Measurements from ENCODE around the gene SLC35F1.

DNA sequence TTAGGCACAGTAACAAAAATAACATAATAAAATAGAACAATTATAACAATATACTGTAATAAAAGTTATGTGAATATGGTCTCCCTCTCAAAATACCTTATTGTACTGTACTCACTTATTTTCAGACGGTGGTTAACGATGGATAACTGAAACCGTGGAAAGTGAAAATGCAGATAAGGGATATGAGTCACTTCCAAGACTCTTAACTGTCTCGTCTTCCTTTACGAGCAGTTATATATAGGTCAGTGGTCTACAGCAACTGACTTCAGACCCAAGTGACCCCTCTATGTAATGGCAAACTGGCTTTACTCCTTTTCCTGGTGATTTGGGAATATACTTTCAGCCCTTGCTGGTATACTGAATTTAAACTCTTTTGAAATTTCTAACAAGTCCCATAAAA, 261.4 kb downstream of the SLC35F1 start:
- TF ChIP-seq OSR1 (CRISPR knock-in tag; IDR thresholded peaks at IDR 0.05) (no peak), ZNF565 (CRISPR knock-in tag; conservative IDR thresholded peaks at IDR 0.05; ENCODE audit: low read depth) (no peak), TOX (CRISPR knock-in tag; IDR thresholded peaks at IDR 0.05; ENCODE audit: borderline replicate concordance) (no peak), ZFP30 (CRISPR knock-in tag; IDR thresholded peaks at IDR 0.05) (no peak)
